Vagina (tissue), 2 donors: Measurements from ENCODE around the gene WNT9A. TPM values are rescaled to one million over a fixed set of nuclear protein-coding genes. Genes with fewer than 3 reads are reported as not detected.

Experiments
- DNase-seq, 2 donors: peaks; one replicate each; pipeline ENCODE4 v3.0.0-alpha.2; 2017; ENCODE audit errors: extremely low spot score in 2 of 2
- H3K27ac ChIP-seq: fragments of 200-600 bp; sonication (generic); one replicate; pipeline ENCODE4 v1.5.1; 2019
- H3K27me3 ChIP-seq: fragments of 200-600 bp; sonication (generic); one replicate; pipeline ENCODE4 v1.5.1; 2019
- H3K36me3 ChIP-seq, 2 donors: fragments of 200-600 bp; sonication (generic); one replicate each; pipeline ENCODE4 v1.5.1; 2017 to 2019
- H3K4me1 ChIP-seq: fragments of 200-600 bp; sonication (generic); one replicate; pipeline ENCODE4 v1.5.1; 2019
- H3K4me3 ChIP-seq, 2 donors: fragments of 200-600 bp; sonication (generic); 1 replicate in 1 of 2; 2 replicates in 1 of 2; pipeline ENCODE4 v1.5.1; 2016 to 2019
- H3K9me3 ChIP-seq: fragments of 200-600 bp; sonication (generic); one replicate; pipeline ENCODE4 v1.5.1; 2019
- POLR2A ChIP-seq, 2 donors: fragments of 450-650 bp; IDR thresholded peaks; one replicate each; pipeline ENCODE4 v1.6.1; 2017; ENCODE audit warnings: antibody characterized with exemption in 2 of 2, mild to moderate bottlenecking in 2 of 2, moderate library complexity in 2 of 2
- POLR2AphosphoS5 ChIP-seq, 2 donors: sonication (generic); formaldehyde crosslinking; IDR thresholded peaks; one replicate each; pipeline ENCODE4 v1.9.0; 2017; ENCODE audit warnings: antibody characterized with exemption in 2 of 2, mild to moderate bottlenecking in 2 of 2, low read depth in 1 of 2; ENCODE audit not compliant: insufficient read depth in 1 of 2
- intact Hi-C: fragments of 100-400 bp; cut with DNase I; formaldehyde crosslinking; loops from one replicate; pipeline ENCODE4 v1.15.1; 2023
- total RNA-seq: library from RNA; depleted of rRNA; stranded (reverse); fragments of >200 nt; gene quantifications from one replicate; pipeline ENCODE4 v1.2.3, GENCODE V29; 2016
- TF ChIP-seq, protein P1 (sequence below), 3 experiments: fragments of 450-650 bp in 2 of 3; fragments of 200-600 bp in 1 of 3; sonication (generic) in 1 of 3; IDR thresholded peaks; one replicate each; pipeline ENCODE4 v1.5.1; 2017 to 2019; ENCODE audit warnings: antibody characterized with exemption in 3 of 3, mild to moderate bottlenecking in 2 of 3, moderate library complexity in 2 of 3

Gene WNT9A
- total RNA-seq, 1 donor from 2014 or later: 2.9 TPM

DNA sequence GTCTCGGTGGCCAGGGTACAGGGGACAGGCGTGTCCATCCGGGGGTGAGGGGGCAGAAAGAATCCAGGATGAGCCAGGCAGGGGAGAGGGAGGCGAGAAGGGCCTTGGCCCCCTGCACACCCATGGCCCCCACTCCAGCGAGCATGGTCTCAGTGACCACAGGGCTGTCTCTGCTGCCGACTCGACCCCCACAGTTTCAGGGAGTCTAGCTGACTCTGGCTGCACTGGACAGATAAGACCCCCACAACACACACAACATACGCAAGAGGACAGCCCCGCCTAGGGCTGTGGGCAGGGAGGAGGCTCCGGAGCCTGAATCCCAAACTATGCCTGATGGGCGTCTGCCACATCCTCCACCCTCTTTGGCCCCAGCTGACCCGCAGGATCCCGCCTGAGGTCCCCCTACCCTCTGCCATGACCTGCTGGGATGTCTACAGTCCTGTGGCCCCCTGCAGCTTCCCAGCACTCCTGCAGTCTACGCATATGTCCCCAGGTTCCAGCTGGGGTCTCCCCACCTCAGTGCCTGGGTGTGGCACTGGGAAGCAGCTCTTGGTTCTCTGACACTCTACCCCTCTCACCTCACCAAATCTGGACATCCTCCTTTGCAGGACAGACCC lies 22.0 kb downstream of the WNT9A start:
- intact Hi-C loops: no loop called here
- H3K4me1 ChIP-seq: peaks cover 9% of the 10 kb centered on the region
- TF ChIP-seq, protein P1, sequence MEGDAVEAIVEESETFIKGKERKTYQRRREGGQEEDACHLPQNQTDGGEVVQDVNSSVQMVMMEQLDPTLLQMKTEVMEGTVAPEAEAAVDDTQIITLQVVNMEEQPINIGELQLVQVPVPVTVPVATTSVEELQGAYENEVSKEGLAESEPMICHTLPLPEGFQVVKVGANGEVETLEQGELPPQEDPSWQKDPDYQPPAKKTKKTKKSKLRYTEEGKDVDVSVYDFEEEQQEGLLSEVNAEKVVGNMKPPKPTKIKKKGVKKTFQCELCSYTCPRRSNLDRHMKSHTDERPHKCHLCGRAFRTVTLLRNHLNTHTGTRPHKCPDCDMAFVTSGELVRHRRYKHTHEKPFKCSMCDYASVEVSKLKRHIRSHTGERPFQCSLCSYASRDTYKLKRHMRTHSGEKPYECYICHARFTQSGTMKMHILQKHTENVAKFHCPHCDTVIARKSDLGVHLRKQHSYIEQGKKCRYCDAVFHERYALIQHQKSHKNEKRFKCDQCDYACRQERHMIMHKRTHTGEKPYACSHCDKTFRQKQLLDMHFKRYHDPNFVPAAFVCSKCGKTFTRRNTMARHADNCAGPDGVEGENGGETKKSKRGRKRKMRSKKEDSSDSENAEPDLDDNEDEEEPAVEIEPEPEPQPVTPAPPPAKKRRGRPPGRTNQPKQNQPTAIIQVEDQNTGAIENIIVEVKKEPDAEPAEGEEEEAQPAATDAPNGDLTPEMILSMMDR (IDR thresholded peaks at IDR 0.05): no peak
- no peak for TF ChIP-seq POLR2AphosphoS5 (IDR thresholded peaks at IDR 0.05; ENCODE audit: insufficient read depth in 1 of 2, low read depth in 1 of 2)
- TF ChIP-seq POLR2A (IDR thresholded peaks at IDR 0.05): no peak
- H3K9me3 ChIP-seq: no peaks in the 10 kb centered on the region
- H3K27ac ChIP-seq: no peak overlapping the region
- peaks cover 0 to 9% of the 10 kb centered on the region in 2 donors for H3K36me3 ChIP-seq
- no peaks in the 10 kb centered on the region for H3K27me3 ChIP-seq
- H3K4me3 ChIP-seq: no peak overlapping the region
- no peak for DNase-seq

DNA sequence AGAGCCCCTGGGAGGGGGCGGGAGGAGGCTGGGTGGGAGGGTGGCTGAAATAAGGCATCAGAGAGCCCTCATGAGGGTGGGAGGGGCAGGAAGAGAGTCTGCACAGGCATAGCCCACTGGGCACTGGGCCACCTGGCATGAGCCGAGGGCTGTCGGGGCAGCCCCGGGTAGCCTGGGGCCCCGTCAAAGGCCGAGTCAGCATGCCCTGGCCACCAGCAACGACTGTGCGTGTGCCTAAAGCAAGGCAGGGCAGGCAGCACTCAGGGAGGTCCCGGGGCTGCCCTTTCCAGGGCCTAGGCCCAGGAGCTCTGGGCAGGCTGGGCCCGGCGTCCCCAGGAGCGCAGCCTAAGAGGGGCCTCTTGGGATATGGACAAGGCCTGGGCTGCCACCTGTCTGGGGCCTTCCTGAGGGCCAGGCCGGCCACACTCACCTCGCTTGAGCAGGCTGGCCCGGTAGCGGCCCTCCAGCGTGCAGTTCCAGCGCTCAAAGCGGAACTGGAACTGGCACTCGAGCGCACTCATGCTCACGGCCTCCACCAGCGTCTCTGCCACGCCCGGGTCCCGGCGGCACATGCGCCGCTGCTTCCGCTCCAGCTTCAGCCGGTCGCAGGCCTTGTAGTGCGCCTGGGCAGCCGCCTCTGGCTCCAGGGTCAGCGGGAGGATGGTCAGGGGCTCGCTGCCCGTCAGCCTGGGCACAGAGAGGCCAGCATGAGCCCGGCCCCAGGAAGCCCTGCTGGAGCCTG lies 22.7 kb downstream of the WNT9A start:
- no peak overlapping the region for H3K27ac ChIP-seq
- H3K9me3 ChIP-seq: no peaks in the 10 kb centered on the region
- TF ChIP-seq POLR2AphosphoS5 (IDR thresholded peaks at IDR 0.05; ENCODE audit: insufficient read depth in 1 of 2, low read depth in 1 of 2) (no peak), POLR2A (IDR thresholded peaks at IDR 0.05) (no peak)
- TF ChIP-seq, protein P1 (IDR thresholded peaks at IDR 0.05): no peak
- no peaks in the 10 kb centered on the region for H3K27me3 ChIP-seq
- no peak overlapping the region for H3K4me3 ChIP-seq
- H3K36me3 ChIP-seq: peaks cover 0 to 9% of the 10 kb centered on the region in 2 donors
- intact Hi-C loops: no loop called here
- peaks cover 9% of the 10 kb centered on the region for H3K4me1 ChIP-seq
- DNase-seq: no peak

DNA sequence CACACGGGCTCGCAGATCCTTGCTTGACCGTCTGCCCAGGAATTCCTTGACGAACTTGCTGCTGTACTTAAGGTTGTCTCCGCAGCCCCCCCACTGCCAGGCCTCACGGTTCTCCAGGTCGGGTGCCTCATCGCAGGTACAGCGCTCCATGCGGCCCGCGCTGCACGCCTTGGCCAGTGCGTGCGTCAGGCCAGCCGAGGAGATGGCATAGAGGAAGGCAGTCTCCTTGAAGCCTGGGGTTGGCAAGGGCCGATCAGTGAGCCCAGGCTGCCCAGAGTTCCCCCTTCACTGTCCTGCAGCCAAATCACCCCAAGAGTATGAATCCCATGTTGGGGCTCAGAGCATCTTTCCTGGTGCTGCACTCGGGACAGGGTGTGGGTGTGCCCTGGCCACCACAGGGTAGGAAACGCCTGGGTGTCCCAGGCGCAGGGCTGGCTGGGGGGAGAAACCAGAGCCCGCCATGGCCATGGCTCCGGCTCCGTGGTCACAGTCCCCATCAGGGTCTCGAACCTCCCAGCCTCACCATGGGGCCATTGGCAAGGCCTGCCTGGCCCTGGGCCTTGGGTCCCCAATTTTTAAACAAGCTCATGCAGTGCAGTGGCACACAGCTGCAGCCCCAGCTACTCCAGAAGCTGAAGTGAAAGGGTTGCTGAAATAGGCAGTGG lies 23.4 kb downstream of the WNT9A start:
- no peak overlapping the region for H3K4me3 ChIP-seq
- no peak for DNase-seq
- intact Hi-C loops: no loop called here
- H3K27me3 ChIP-seq: no peaks in the 10 kb centered on the region
- peaks cover 9% of the 10 kb centered on the region for H3K4me1 ChIP-seq
- H3K27ac ChIP-seq: no peak overlapping the region
- H3K36me3 ChIP-seq: peaks cover 0 to 9% of the 10 kb centered on the region in 2 donors
- TF ChIP-seq POLR2A (IDR thresholded peaks at IDR 0.05): no peak
- TF ChIP-seq POLR2AphosphoS5 (IDR thresholded peaks at IDR 0.05; ENCODE audit: insufficient read depth in 1 of 2, low read depth in 1 of 2): no peak
- TF ChIP-seq, protein P1 (IDR thresholded peaks at IDR 0.05): no peak
- no peaks in the 10 kb centered on the region for H3K9me3 ChIP-seq

DNA sequence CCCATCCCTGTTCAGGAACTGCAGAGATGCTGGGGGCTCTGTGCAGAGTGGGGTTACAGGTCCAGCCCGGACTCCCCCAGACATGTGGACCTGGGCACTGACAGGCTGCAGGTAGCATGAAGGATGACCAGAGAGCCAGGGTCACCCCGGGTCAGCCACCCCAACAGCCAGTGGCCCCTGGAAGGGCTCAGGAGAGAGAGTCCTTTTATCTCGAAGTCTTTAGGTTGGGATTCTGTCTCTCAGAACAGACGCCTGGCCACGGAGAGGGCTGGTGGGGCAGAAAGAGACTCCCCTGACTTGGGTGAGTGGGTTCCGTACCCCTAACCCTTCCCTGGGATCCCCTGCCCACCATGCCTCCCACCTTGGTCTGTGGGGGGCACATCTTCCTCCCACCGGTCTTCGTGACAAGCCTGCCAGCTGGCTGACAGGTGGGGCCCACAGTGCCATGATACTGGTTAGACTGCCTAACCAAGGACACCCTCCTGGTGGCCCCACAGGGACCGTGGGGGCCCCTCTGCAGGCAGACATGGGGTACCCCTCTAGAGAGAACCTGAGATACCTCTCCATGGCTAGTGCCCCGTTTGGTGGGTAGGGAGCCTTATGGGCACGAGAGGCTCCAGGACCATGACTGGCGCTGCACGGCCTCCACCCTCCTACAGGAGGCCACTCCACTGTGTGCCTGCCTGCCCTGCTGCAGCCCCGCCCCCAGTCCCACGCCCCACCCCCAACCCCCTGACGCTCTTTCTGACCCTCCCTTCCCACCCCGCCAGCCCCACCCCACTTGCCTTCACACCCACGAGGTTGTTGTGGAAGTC lies 24.2 kb downstream of the WNT9A start:
- Histone ChIP-seq H3K27me3 (no peaks in the 10 kb centered on the region), H3K36me3 (peaks cover 0 to 9% of the 10 kb centered on the region in 2 donors), H3K9me3 (no peaks in the 10 kb centered on the region), H3K4me1 (peaks cover 9% of the 10 kb centered on the region), H3K27ac (no peak overlapping the region), H3K4me3 (no peak overlapping the region)
- intact Hi-C loops: no loop called here
- TF ChIP-seq, protein P1 (IDR thresholded peaks at IDR 0.05): no peak
- TF ChIP-seq POLR2AphosphoS5 (IDR thresholded peaks at IDR 0.05; ENCODE audit: insufficient read depth in 1 of 2, low read depth in 1 of 2): no peak
- TF ChIP-seq POLR2A (IDR thresholded peaks at IDR 0.05): no peak
- no peak for DNase-seq
